K562 (cell line): Measurements from ENCODE around the gene DNAJC12. TPM values are rescaled to one million over a fixed set of nuclear protein-coding genes. Genes with fewer than 3 reads are reported as not detected.

Experiments used
- ATAC-seq: fragments of 200-7000 bp; cut with Tn5 transposase; 3 replicates; pipeline ENCODE4 v1.9.1; 2020; ENCODE audit warnings: moderate library complexity
- BruUV-seq: library from RNA; stranded (reverse); fragments of 400-500 nt; replicated peaks from 2 replicates; lab custom pipeline; 2021; lab: Mats Ljungman, UMichigan
- CTCF ChIA-PET: fragments of 300-600 bp; formaldehyde crosslinking; extraction: SDS; loops from one replicate; lab custom pipeline; 2021; ENCODE audit warnings: low intra/inter-chr PET ratio; lab: Yijun Ruan, JAX
- POLR2A ChIA-PET: fragments of 300-600, 350-650 bp; sonication (Branson Sonifier 250); formaldehyde crosslinking; extraction: SDS; loops from one replicate; lab custom pipeline; 2021; ENCODE audit warnings: antibody characterized with exemption, inconsistent platforms; lab: Yijun Ruan, JAX
- DNase-seq, 4 experiments: peaks; one replicate each; pipeline versions ENCODE4 v3.0.0 to v3.0.0-alpha.2; 2011 to 2018; ENCODE audit warnings: low spot score in 3 of 4, mixed read lengths in 3 of 4; ENCODE audit errors: extremely low read depth in 1 of 4
- FAIRE-seq: peaks from 2 replicates; lab custom pipeline; 2011; peaks lifted over from hg19 to GRCh38; lab: Jason Lieb, UNC
- H2AFZ ChIP-seq: 2 replicates; pipeline ENCODE4 v1.6.0; 2011; ENCODE audit warnings: low read depth, low read length, control low read depth, inconsistent platforms
- H3K27ac ChIP-seq: fragments of 200-600 bp; 3 replicates; pipeline ENCODE4 v1.8.0; 2011; ENCODE audit warnings: low read depth, mild to moderate bottlenecking, control low read depth, inconsistent platforms, low read length, moderate library complexity, mixed read lengths; ENCODE audit errors: extremely low read depth
- H3K27me3 ChIP-seq, 2 experiments: fragments of 300-600 bp in 1 of 2; 2 replicates in 1 of 2; 3 replicates in 1 of 2; pipeline versions ENCODE4 v1.6.0 to v1.8.0; 2011; ENCODE audit warnings: inconsistent platforms in 2 of 2, low read length in 2 of 2, mild to moderate bottlenecking in 1 of 2, mixed read lengths in 1 of 2, moderate library complexity in 1 of 2; ENCODE audit not compliant: control insufficient read depth in 2 of 2, insufficient read depth in 2 of 2
- H3K36me3 ChIP-seq: fragments of 300-600 bp; 3 replicates; pipeline ENCODE4 v1.8.0; 2011; ENCODE audit warnings: mild to moderate bottlenecking, low read length, inconsistent platforms; ENCODE audit not compliant: control insufficient read depth, insufficient read depth
- H3K4me1 ChIP-seq, 2 experiments: fragments of 200-600 bp in 1 of 2; replicated peaks in 1 of 2; 2 replicates in 1 of 2; 3 replicates in 1 of 2; pipeline versions ENCODE4 v1.5.1 to v1.8.0; 2011; ENCODE audit warnings: inconsistent platforms in 2 of 2, low read length in 2 of 2, mild to moderate bottlenecking in 1 of 2, mixed read lengths in 1 of 2, moderate library complexity in 1 of 2; ENCODE audit not compliant: control insufficient read depth in 2 of 2, insufficient read depth in 2 of 2
- H3K4me2 ChIP-seq: 2 replicates; pipeline ENCODE4 v1.6.1; 2011; ENCODE audit warnings: low read length, control low read depth, inconsistent platforms, mixed read lengths; ENCODE audit not compliant: insufficient read depth
- H3K4me3 ChIP-seq: fragments of 200-600 bp; sonication (generic), shearing (Covaris generic); 2 replicates; pipeline ENCODE4 v1.5.1; 2016; ENCODE audit warnings: control low read depth, inconsistent platforms
- H3K79me2 ChIP-seq: fragments of 200-600 bp; 3 replicates; pipeline ENCODE4 v1.8.0; 2011; ENCODE audit warnings: low read length, inconsistent platforms; ENCODE audit not compliant: control insufficient read depth, insufficient read depth
- H3K9ac ChIP-seq, 2 experiments: 2 replicates each; pipeline versions ENCODE4 v1.6.0 to v1.6.1; 2011; ENCODE audit warnings: low read depth in 2 of 2, low read length in 2 of 2, control low read depth in 1 of 2, inconsistent platforms in 1 of 2, mild to moderate bottlenecking in 1 of 2, mixed read lengths in 1 of 2; ENCODE audit not compliant: insufficient read depth in 1 of 2
- H3K9me1 ChIP-seq: one replicate; pipeline ENCODE4 v1.6.0; 2011; ENCODE audit warnings: inconsistent platforms, mild to moderate bottlenecking, low read length, moderate library complexity; ENCODE audit not compliant: control insufficient read depth, insufficient read depth
- H3K9me3 ChIP-seq: replicated peaks from 2 replicates; pipeline ENCODE4 v1.5.1; 2011; ENCODE audit warnings: low read depth, low read length, inconsistent platforms; ENCODE audit not compliant: control insufficient read depth, insufficient read depth
- H4K20me1 ChIP-seq: replicated peaks from 2 replicates; pipeline ENCODE4 v1.6.1; 2011; ENCODE audit warnings: low read length, inconsistent platforms, mixed read lengths; ENCODE audit not compliant: control insufficient read depth, insufficient read depth
- CEBPB ChIP-seq: fragments of 450-650 bp; IDR thresholded peaks from 2 replicates; pipeline ENCODE4 v1.6.1; 2016; ENCODE audit warnings: missing genetic modification characterization, missing compliant biosample characterization
- DACH1 ChIP-seq: fragments of 450-650 bp; IDR thresholded peaks from 2 replicates; pipeline ENCODE4 v1.6.1; 2018; ENCODE audit not compliant: partially characterized antibody
- FOXA1 ChIP-seq: fragments of 450-650 bp; IDR thresholded peaks from 2 replicates; pipeline ENCODE4 v1.6.1; 2016; ENCODE audit warnings: mild to moderate bottlenecking, borderline replicate concordance
- ILK ChIP-seq: fragments of 450-650 bp; IDR thresholded peaks from 2 replicates; pipeline ENCODE4 v1.6.1; 2016; ENCODE audit warnings: missing genetic modification characterization, low read depth, mild to moderate bottlenecking, missing compliant biosample characterization, moderate library complexity, borderline replicate concordance
- MEIS2 ChIP-seq: fragments of 450-650 bp; IDR thresholded peaks from 2 replicates; pipeline ENCODE4 v1.6.1; 2014; ENCODE audit warnings: mild to moderate bottlenecking; ENCODE audit not compliant: partially characterized antibody
- SMAD3 ChIP-seq: fragments of 450-650 bp; formaldehyde crosslinking; conservative IDR thresholded peaks from 2 replicates; pipeline ENCODE4 v1.4.0; 2020; ENCODE audit warnings: mild to moderate bottlenecking
- THRAP3 ChIP-seq: fragments of 450-650 bp; IDR thresholded peaks from 2 replicates; pipeline ENCODE4 v1.6.1; 2016; ENCODE audit warnings: mild to moderate bottlenecking, inconsistent platforms, borderline replicate concordance
- WGBS: fragments of 100-300 bp; shearing (Covaris generic); methylation state at CpG from one replicate; pipeline ENCODE4 v1.1.6; 2016; ENCODE audit warnings: low coverage, mixed read lengths; ENCODE audit not compliant: insufficient coverage; ENCODE audit errors: missing lambda C conversion rate; 5-methylcytosine and 5-hydroxymethylcytosine counted together
- in situ Hi-C: fragments of 300-500 bp; cut with MboI; formaldehyde crosslinking; loops from 4 replicates; pipeline ENCODE4 v1.15.0; 2018; ENCODE audit warnings: inconsistent platforms, mixed read lengths
- intact Hi-C: fragments of 100-400 bp; cut with micrococcal nuclease; formaldehyde crosslinking; loops from 2 replicates; pipeline ENCODE4 v1.14.2; 2022
- polyA plus RNA-seq, 8 experiments: library from polyadenylated mRNA; depleted of rRNA in 4 of 8; stranded (reverse) in 5 of 8; unstranded in 3 of 8; fragments of >200 nt; fragmentation: Nextera tagmentation in 2 of 8; fragmentation: Illumina TruSeq in 1 of 8; extraction: Ambion mirVana in 2 of 8; extraction: Trizol in 1 of 8; gene quantifications; 2 replicates each; pipeline versions ENCODE4 v1.2.1 to v1.2.3, GENCODE V29; 2011 to 2014; ENCODE audit warnings: inconsistent platforms in 1 of 8, missing spikeins in 1 of 8
- total RNA-seq, 7 experiments: library from RNA; depleted of rRNA in 6 of 7; stranded (reverse); fragments of >200 nt in 6 of 7; fragmentation: Illumina TruSeq in 2 of 7; extraction: Trizol in 2 of 7; gene quantifications; 2 replicates each; pipeline versions ENCODE4 v1.2.1 to v1.2.3, GENCODE V29; 2011 to 2021; ENCODE audit warnings: low replicate concordance in 1 of 7
- TF ChIP-seq, protein P1 (sequence below): fragments of 450-650 bp; IDR thresholded peaks from 2 replicates; pipeline ENCODE4 v1.6.1; 2014; ENCODE audit warnings: low read depth, mild to moderate bottlenecking, moderate library complexity, borderline replicate concordance
- TF ChIP-seq, protein P2 (sequence below): fragments of 250-450 bp; sonication (Bioruptor Pico); IDR thresholded peaks from 2 replicates; pipeline ENCODE4 v1.8.0; 2022; ENCODE audit warnings: inconsistent platforms
- TF ChIP-seq, protein P3 (sequence below): sonication (generic); formaldehyde crosslinking; IDR thresholded peaks from 2 replicates; pipeline ENCODE4 v1.8.0; 2022; ENCODE audit warnings: mild to moderate bottlenecking, missing genetic modification reagents
- TF ChIP-seq, protein P4 (sequence below), 2 experiments: fragments of 450-650 bp; conservative IDR thresholded peaks; 2 replicates each; pipeline ENCODE4 v1.6.1; 2017; ENCODE audit warnings: mild to moderate bottlenecking in 2 of 2, moderate library complexity in 2 of 2

The DNAJC12 gene
- total and polyA plus RNA-seq, 9 of the 15 experiments (the other 6 are each of a cell fraction or from before 2014, with no cell fraction given) = 7.4 to 95.9 (median 68.5) TPM

DNA sequence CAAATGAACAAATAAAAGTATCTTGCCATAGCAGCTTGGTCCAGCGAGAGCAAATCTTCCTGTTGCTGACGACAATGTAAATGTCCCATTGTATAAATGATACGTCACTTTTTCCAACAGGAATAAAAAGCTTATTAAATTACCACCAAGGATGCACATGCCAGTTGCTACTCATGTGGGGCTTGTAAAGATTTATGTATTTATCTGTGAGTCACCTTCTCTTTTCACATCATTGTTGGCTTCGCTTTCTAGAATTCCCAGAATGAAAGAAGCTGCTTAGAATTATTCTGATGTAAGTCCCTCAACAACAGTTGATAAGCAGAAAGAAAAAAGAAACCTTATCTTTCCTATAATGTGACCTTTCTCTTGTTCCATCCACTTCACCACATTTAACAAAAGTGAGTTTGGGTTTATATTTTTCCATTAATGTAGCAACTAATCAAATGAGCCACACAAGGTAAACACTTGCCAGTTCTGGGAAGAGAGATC lies 22.4 kb downstream of the DNAJC12 start:
- H3K4me1 ChIP-seq = no peaks in the 10 kb centered on the region; a peak in 2 of 5 replicates
- intact Hi-C loops (no loop called here), in situ Hi-C loops (no loop called here)
- no peaks in the 10 kb centered on the region; the same call in 1 of the 3 replicates for H3K79me2 ChIP-seq
- H3K4me3 ChIP-seq = no peak overlapping the region
- no peak for DNase-seq
- ChIA-PET CTCF (no interaction called here), POLR2A (no interaction called here)
- no peak overlapping the region for H3K9ac ChIP-seq
- WGBS = 56% methylated on average over 4 of the region's 4 CpGs
- FAIRE-seq = no peak
- no peak overlapping the region for H3K27ac ChIP-seq
- H2AFZ ChIP-seq = no peak overlapping the region
- no peaks in the 10 kb centered on the region for H3K9me3 ChIP-seq
- H3K4me2 ChIP-seq = no peak overlapping the region
- no TSS peak for BruUV-seq
- H3K9me1 ChIP-seq = no peaks in the 10 kb centered on the region
- no peaks in the 10 kb centered on the region for H4K20me1 ChIP-seq
- ATAC-seq = no peak
- no peaks in the 10 kb centered on the region for H3K27me3 ChIP-seq
- H3K36me3 ChIP-seq = no peaks in the 10 kb centered on the region; the same call in 2 of the 3 replicates
- TF ChIP-seq THRAP3 (no peak), DACH1 (no peak), MEIS2 (peak; percentile 94), CEBPB (tag) (no peak), SMAD3 (CRISPR knock-in tag) (no peak), ILK (no peak), FOXA1 (no peak)
- TF ChIP-seq, protein P1, sequence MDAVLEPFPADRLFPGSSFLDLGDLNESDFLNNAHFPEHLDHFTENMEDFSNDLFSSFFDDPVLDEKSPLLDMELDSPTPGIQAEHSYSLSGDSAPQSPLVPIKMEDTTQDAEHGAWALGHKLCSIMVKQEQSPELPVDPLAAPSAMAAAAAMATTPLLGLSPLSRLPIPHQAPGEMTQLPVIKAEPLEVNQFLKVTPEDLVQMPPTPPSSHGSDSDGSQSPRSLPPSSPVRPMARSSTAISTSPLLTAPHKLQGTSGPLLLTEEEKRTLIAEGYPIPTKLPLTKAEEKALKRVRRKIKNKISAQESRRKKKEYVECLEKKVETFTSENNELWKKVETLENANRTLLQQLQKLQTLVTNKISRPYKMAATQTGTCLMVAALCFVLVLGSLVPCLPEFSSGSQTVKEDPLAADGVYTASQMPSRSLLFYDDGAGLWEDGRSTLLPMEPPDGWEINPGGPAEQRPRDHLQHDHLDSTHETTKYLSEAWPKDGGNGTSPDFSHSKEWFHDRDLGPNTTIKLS = no peak
- TF ChIP-seq, protein P2, sequence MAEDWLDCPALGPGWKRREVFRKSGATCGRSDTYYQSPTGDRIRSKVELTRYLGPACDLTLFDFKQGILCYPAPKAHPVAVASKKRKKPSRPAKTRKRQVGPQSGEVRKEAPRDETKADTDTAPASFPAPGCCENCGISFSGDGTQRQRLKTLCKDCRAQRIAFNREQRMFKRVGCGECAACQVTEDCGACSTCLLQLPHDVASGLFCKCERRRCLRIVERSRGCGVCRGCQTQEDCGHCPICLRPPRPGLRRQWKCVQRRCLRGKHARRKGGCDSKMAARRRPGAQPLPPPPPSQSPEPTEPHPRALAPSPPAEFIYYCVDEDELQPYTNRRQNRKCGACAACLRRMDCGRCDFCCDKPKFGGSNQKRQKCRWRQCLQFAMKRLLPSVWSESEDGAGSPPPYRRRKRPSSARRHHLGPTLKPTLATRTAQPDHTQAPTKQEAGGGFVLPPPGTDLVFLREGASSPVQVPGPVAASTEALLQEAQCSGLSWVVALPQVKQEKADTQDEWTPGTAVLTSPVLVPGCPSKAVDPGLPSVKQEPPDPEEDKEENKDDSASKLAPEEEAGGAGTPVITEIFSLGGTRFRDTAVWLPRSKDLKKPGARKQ = no peak
- TF ChIP-seq, protein P3, sequence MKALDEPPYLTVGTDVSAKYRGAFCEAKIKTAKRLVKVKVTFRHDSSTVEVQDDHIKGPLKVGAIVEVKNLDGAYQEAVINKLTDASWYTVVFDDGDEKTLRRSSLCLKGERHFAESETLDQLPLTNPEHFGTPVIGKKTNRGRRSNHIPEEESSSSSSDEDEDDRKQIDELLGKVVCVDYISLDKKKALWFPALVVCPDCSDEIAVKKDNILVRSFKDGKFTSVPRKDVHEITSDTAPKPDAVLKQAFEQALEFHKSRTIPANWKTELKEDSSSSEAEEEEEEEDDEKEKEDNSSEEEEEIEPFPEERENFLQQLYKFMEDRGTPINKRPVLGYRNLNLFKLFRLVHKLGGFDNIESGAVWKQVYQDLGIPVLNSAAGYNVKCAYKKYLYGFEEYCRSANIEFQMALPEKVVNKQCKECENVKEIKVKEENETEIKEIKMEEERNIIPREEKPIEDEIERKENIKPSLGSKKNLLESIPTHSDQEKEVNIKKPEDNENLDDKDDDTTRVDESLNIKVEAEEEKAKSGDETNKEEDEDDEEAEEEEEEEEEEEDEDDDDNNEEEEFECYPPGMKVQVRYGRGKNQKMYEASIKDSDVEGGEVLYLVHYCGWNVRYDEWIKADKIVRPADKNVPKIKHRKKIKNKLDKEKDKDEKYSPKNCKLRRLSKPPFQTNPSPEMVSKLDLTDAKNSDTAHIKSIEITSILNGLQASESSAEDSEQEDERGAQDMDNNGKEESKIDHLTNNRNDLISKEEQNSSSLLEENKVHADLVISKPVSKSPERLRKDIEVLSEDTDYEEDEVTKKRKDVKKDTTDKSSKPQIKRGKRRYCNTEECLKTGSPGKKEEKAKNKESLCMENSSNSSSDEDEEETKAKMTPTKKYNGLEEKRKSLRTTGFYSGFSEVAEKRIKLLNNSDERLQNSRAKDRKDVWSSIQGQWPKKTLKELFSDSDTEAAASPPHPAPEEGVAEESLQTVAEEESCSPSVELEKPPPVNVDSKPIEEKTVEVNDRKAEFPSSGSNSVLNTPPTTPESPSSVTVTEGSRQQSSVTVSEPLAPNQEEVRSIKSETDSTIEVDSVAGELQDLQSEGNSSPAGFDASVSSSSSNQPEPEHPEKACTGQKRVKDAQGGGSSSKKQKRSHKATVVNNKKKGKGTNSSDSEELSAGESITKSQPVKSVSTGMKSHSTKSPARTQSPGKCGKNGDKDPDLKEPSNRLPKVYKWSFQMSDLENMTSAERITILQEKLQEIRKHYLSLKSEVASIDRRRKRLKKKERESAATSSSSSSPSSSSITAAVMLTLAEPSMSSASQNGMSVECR (CRISPR knock-in tag) = no peak
- TF ChIP-seq, protein P4, sequence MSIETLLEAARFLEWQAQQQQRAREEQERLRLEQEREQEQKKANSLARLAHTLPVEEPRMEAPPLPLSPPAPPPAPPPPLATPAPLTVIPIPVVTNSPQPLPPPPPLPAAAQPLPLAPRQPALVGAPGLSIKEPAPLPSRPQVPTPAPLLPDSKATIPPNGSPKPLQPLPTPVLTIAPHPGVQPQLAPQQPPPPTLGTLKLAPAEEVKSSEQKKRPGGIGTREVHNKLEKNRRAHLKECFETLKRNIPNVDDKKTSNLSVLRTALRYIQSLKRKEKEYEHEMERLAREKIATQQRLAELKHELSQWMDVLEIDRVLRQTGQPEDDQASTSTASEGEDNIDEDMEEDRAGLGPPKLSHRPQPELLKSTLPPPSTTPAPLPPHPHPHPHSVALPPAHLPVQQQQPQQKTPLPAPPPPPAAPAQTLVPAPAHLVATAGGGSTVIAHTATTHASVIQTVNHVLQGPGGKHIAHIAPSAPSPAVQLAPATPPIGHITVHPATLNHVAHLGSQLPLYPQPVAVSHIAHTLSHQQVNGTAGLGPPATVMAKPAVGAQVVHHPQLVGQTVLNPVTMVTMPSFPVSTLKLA (conservative IDR thresholded peaks at IDR 0.05) = 0 out of 4 replicates have a peak, but pooled peaks of 1 of the 2 experiments have one; percentile 20
